ENCODE data around the gene AGPAT4. TPM values are rescaled to one million over a fixed set of nuclear protein-coding genes. Genes with fewer than 3 reads are reported as not detected.

AGPAT4 gene
- polyA plus RNA-seq, 1 of the 3 experiments (the other 2 are of a cell fraction): 3.9 TPM

DNA sequence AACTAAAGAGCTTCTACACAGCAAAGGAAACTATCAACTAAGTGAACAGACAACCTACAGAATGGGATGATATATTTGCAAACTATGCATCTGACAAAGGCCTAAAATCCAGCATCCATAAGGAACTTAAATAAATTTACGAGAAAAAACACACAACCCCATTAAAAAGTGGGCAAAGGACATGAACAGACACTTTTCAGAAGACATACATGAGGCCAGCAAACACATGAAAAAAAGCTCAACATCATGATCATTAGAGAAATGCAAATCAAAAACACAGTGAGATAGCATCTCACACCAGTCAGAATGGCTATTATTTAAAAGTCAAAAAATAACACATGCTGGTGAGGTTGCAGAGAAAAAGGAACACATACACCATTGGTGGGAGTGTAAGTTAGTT, 24.5 kb downstream of the AGPAT4 start:
- no peak for DNase-seq
- H3K9ac ChIP-seq: no peak overlapping the region
- POLR2A ChIA-PET: no interaction called here
- no peaks in the 10 kb centered on the region for H4K20me1 ChIP-seq (ENCODE audit: insufficient read depth)
- no peak overlapping the region for H3K4me2 ChIP-seq
- H3K9me3 ChIP-seq: no peaks in the 10 kb centered on the region
- H3K4me1 ChIP-seq (ENCODE audit: control insufficient read depth in 1 of 2, insufficient read depth in 2 of 2, low read depth in 1 of 2, low read length in 1 of 2): peaks cover 0 to under 1% of the 10 kb centered on the region in 2 experiments; a peak in 1 of 4 replicates
- H3K79me2 ChIP-seq (ENCODE audit: insufficient read depth): peaks cover 26% of the 10 kb centered on the region
- no peak overlapping the region for H2AFZ ChIP-seq (ENCODE audit: low read depth)
- H3K9me2 ChIP-seq: no peaks in the 10 kb centered on the region
- no peak overlapping the region for H3K27ac ChIP-seq (ENCODE audit: low read depth in 2 of 2, low read length in 1 of 2)
- H3F3A ChIP-seq (replicated peaks; ENCODE audit: insufficient read depth): no peaks in the 10 kb centered on the region
- 100% methylated on average over 1 of the region's 1 CpG for WGBS (ENCODE audit: low lambda C conversion rate)
- TF ChIP-seq, protein P1, sequence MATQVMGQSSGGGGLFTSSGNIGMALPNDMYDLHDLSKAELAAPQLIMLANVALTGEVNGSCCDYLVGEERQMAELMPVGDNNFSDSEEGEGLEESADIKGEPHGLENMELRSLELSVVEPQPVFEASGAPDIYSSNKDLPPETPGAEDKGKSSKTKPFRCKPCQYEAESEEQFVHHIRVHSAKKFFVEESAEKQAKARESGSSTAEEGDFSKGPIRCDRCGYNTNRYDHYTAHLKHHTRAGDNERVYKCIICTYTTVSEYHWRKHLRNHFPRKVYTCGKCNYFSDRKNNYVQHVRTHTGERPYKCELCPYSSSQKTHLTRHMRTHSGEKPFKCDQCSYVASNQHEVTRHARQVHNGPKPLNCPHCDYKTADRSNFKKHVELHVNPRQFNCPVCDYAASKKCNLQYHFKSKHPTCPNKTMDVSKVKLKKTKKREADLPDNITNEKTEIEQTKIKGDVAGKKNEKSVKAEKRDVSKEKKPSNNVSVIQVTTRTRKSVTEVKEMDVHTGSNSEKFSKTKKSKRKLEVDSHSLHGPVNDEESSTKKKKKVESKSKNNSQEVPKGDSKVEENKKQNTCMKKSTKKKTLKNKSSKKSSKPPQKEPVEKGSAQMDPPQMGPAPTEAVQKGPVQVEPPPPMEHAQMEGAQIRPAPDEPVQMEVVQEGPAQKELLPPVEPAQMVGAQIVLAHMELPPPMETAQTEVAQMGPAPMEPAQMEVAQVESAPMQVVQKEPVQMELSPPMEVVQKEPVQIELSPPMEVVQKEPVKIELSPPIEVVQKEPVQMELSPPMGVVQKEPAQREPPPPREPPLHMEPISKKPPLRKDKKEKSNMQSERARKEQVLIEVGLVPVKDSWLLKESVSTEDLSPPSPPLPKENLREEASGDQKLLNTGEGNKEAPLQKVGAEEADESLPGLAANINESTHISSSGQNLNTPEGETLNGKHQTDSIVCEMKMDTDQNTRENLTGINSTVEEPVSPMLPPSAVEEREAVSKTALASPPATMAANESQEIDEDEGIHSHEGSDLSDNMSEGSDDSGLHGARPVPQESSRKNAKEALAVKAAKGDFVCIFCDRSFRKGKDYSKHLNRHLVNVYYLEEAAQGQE (IDR thresholded peaks at IDR 0.05; ENCODE audit: low read depth, low read length): no peak
- TF ChIP-seq FOXJ3 (CRISPR knock-in tag; IDR thresholded peaks at IDR 0.05) (no peak), RCOR1 (IDR thresholded peaks at IDR 0.05; ENCODE audit: low read length) (no peak), NRF1 (IDR thresholded peaks at IDR 0.05; ENCODE audit: low read depth, low read length) (no peak), JUND (IDR thresholded peaks at IDR 0.05) (no peak), GATA2 (CRISPR knock-in tag; IDR thresholded peaks at IDR 0.05) (no peak), CHD2 (IDR thresholded peaks at IDR 0.05; ENCODE audit: low read length, partially characterized antibody) (no peak), FOXM1 (IDR thresholded peaks at IDR 0.05; ENCODE audit: low read depth) (no peak)
- TF ChIP-seq, protein P2, sequence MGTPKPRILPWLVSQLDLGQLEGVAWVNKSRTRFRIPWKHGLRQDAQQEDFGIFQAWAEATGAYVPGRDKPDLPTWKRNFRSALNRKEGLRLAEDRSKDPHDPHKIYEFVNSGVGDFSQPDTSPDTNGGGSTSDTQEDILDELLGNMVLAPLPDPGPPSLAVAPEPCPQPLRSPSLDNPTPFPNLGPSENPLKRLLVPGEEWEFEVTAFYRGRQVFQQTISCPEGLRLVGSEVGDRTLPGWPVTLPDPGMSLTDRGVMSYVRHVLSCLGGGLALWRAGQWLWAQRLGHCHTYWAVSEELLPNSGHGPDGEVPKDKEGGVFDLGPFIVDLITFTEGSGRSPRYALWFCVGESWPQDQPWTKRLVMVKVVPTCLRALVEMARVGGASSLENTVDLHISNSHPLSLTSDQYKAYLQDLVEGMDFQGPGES (IDR thresholded peaks at IDR 0.05; ENCODE audit: low read depth, low read length): no peak
- TF ChIP-seq, protein P3, sequence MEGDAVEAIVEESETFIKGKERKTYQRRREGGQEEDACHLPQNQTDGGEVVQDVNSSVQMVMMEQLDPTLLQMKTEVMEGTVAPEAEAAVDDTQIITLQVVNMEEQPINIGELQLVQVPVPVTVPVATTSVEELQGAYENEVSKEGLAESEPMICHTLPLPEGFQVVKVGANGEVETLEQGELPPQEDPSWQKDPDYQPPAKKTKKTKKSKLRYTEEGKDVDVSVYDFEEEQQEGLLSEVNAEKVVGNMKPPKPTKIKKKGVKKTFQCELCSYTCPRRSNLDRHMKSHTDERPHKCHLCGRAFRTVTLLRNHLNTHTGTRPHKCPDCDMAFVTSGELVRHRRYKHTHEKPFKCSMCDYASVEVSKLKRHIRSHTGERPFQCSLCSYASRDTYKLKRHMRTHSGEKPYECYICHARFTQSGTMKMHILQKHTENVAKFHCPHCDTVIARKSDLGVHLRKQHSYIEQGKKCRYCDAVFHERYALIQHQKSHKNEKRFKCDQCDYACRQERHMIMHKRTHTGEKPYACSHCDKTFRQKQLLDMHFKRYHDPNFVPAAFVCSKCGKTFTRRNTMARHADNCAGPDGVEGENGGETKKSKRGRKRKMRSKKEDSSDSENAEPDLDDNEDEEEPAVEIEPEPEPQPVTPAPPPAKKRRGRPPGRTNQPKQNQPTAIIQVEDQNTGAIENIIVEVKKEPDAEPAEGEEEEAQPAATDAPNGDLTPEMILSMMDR (IDR thresholded peaks at IDR 0.05): no peak
- TF ChIP-seq, protein P4, sequence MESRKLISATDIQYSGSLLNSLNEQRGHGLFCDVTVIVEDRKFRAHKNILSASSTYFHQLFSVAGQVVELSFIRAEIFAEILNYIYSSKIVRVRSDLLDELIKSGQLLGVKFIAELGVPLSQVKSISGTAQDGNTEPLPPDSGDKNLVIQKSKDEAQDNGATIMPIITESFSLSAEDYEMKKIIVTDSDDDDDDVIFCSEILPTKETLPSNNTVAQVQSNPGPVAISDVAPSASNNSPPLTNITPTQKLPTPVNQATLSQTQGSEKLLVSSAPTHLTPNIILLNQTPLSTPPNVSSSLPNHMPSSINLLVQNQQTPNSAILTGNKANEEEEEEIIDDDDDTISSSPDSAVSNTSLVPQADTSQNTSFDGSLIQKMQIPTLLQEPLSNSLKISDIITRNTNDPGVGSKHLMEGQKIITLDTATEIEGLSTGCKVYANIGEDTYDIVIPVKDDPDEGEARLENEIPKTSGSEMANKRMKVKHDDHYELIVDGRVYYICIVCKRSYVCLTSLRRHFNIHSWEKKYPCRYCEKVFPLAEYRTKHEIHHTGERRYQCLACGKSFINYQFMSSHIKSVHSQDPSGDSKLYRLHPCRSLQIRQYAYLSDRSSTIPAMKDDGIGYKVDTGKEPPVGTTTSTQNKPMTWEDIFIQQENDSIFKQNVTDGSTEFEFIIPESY (IDR thresholded peaks at IDR 0.05; ENCODE audit: borderline replicate concordance, low read depth): no peak
- TF ChIP-seq, protein P5, sequence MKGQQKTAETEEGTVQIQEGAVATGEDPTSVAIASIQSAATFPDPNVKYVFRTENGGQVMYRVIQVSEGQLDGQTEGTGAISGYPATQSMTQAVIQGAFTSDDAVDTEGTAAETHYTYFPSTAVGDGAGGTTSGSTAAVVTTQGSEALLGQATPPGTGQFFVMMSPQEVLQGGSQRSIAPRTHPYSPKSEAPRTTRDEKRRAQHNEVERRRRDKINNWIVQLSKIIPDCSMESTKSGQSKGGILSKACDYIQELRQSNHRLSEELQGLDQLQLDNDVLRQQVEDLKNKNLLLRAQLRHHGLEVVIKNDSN (IDR thresholded peaks at IDR 0.05; ENCODE audit: borderline replicate concordance, low read depth): no peak
- TF ChIP-seq, protein P6, sequence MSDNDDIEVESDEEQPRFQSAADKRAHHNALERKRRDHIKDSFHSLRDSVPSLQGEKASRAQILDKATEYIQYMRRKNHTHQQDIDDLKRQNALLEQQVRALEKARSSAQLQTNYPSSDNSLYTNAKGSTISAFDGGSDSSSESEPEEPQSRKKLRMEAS (IDR thresholded peaks at IDR 0.05; ENCODE audit: low read depth): no peak
- no peaks in the 10 kb centered on the region for H3K27me3 ChIP-seq (ENCODE audit: insufficient read depth)
- no peaks in the 10 kb centered on the region for H3K36me3 ChIP-seq (replicated peaks in 1 of 2; ENCODE audit: control insufficient read depth in 1 of 2, insufficient read depth in 2 of 2, low read length in 1 of 2)
- H3K4me3 ChIP-seq (ENCODE audit: low read depth in 2 of 2, low read length in 1 of 2): no peak overlapping the region
- CTCF ChIA-PET: no interaction called here
